Astrocyte (in vitro differentiated cells and primary cell): ENCODE data around the gene IER3.

Experiments
- EZH2 ChIP-seq: IDR thresholded peaks from 2 replicates; pipeline ENCODE4 v1.6.1; 2012; ENCODE audit warnings: mild to moderate bottlenecking, low read length, inconsistent platforms; ENCODE audit not compliant: insufficient read depth
- TF ChIP-seq, protein P1 (sequence below): IDR thresholded peaks from 2 replicates; pipeline ENCODE4 v1.5.1; 2011; ENCODE audit warnings: low read depth, mild to moderate bottlenecking, inconsistent platforms, low read length, moderate library complexity; ENCODE audit not compliant: insufficient read depth

DNA sequence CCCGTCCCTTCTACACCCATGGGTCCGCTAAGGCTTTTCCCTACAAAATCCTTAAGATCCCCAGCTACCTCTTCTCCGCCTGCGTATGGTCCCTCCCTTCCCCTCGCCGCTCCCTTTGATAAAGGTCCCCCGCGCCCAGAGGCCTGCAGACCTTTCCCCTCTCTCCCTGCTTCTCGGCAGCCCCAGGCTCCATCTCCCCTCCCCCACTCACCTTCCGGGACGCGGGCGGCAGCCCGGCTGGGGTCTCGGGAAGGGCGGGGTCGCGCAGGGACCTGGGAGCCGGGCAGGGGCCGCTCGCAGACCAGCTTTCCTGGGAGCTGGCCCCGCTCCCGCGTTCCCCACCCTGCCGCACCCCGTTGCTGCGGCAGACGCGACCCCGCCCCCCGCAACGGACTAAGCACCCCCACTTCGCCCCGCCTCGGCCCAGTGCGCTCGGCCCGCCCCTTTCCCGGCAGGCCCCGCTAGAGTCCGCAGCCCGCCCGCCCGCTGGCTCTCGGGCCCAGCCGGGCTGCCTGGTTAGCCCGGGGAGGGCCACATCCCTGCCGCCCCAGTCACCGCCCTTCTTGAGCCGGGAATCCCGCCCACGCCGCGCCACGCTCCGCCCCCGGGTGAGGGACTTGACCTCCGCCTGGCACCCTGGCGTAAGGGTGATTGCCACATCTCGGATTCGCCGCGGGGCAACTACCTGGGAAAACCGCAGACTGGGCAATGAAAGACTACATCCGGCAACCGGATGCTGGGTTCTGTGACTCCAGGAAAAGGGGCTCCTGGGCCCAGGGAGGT lies 1.8 kb downstream of the IER3 start, which contains the start of gene FLOT1:
- TF ChIP-seq, protein P1, sequence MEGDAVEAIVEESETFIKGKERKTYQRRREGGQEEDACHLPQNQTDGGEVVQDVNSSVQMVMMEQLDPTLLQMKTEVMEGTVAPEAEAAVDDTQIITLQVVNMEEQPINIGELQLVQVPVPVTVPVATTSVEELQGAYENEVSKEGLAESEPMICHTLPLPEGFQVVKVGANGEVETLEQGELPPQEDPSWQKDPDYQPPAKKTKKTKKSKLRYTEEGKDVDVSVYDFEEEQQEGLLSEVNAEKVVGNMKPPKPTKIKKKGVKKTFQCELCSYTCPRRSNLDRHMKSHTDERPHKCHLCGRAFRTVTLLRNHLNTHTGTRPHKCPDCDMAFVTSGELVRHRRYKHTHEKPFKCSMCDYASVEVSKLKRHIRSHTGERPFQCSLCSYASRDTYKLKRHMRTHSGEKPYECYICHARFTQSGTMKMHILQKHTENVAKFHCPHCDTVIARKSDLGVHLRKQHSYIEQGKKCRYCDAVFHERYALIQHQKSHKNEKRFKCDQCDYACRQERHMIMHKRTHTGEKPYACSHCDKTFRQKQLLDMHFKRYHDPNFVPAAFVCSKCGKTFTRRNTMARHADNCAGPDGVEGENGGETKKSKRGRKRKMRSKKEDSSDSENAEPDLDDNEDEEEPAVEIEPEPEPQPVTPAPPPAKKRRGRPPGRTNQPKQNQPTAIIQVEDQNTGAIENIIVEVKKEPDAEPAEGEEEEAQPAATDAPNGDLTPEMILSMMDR, result no peak
- TF ChIP-seq EZH2, result no peak
